ENCODE data around the gene MAL. TPM values are rescaled to one million over a fixed set of nuclear protein-coding genes. Genes with fewer than 3 reads are reported as not detected.

The MAL gene
- total RNA-seq, 1 experiment from 2014 or later: 1.6 TPM

- no peak for TF ChIP-seq EZH2 (IDR thresholded peaks at IDR 0.05; ENCODE audit: low read length, unreplicated experiment)
- no peak for TF ChIP-seq CTCF (conservative IDR thresholded peaks at IDR 0.05; ENCODE audit: low read depth, low read length)
- no peak for TF ChIP-seq EZH2phosphoT487 (IDR thresholded peaks at IDR 0.05; ENCODE audit: borderline replicate concordance, low read length)
- Histone ChIP-seq H3K4me1 (ENCODE audit: insufficient read depth, low read length) (peaks cover 10% of the 10 kb centered on the region; the same call in 1 of the 2 replicates), H3K9me3 (ENCODE audit: low read length) (no peaks in the 10 kb centered on the region), H4K20me1 (ENCODE audit: low read length) (no peaks in the 10 kb centered on the region), H3K27ac (ENCODE audit: low read length) (no peak overlapping the region), H3K27me3 (ENCODE audit: low read length) (no peaks in the 10 kb centered on the region), H3K4me2 (ENCODE audit: low read length) (no peak overlapping the region), H3K9me2 (replicated peaks; ENCODE audit: low read length) (no peaks in the 10 kb centered on the region), H3K4me3 (ENCODE audit: low read length) (no peak overlapping the region), H3K9ac (ENCODE audit: low read length) (no peak overlapping the region), H3F3A (ENCODE audit: low read length, unreplicated experiment) (no peaks in the 10 kb centered on the region), H2AFZ (ENCODE audit: low read length) (no peak overlapping the region), H3K79me2 (ENCODE audit: low read length) (no peaks in the 10 kb centered on the region), H3K36me3 (ENCODE audit: low read depth, low read length) (no peaks in the 10 kb centered on the region)
- ChIA-PET POLR2A (ENCODE audit: unreplicated experiment) (no interaction called here), CTCF (interaction anchor here (0.6 kb wide), 1 partner anchor 15 kb away, joined by 3 read pairs; no protein-coding TSS in a partner anchor)
- DNase-seq: no peak
- no TSS peak for BruUV-seq (replicated peaks)
- no peak for ATAC-seq
- intact Hi-C loops (cut with micrococcal nuclease): no loop called here
These were observed 49.3 kb downstream of the MAL start for GRCh38 chr2:95074663-95075439.

- no peaks in the 10 kb centered on the region for H3K36me3 ChIP-seq (ENCODE audit: low read depth, low read length)
- BruUV-seq (replicated peaks): no TSS peak
- TF ChIP-seq EZH2 (IDR thresholded peaks at IDR 0.05; ENCODE audit: low read length, unreplicated experiment): no peak
- TF ChIP-seq EZH2phosphoT487 (IDR thresholded peaks at IDR 0.05; ENCODE audit: borderline replicate concordance, low read length): no peak
- no peak for TF ChIP-seq CTCF (conservative IDR thresholded peaks at IDR 0.05; ENCODE audit: low read depth, low read length)
- intact Hi-C loops (cut with micrococcal nuclease): loop anchor here (2.0 kb wide), 1 partner anchor 39 kb away; no protein-coding TSS in a partner anchor
- no peaks in the 10 kb centered on the region for H3K9me3 ChIP-seq (ENCODE audit: low read length)
- no peaks in the 10 kb centered on the region for H4K20me1 ChIP-seq (ENCODE audit: low read length)
- no peaks in the 10 kb centered on the region for H3K9me2 ChIP-seq (replicated peaks; ENCODE audit: low read length)
- H3K4me1 ChIP-seq (ENCODE audit: insufficient read depth, low read length): peaks cover 10% of the 10 kb centered on the region; the same call in 1 of the 2 replicates
- ChIA-PET POLR2A (ENCODE audit: unreplicated experiment) (no interaction called here), CTCF (interaction anchor here (0.6 kb wide), 1 partner anchor 16 kb away, joined by 3 read pairs; no protein-coding TSS in a partner anchor)
- H3K9ac ChIP-seq (ENCODE audit: low read length): no peak overlapping the region
- H3K4me2 ChIP-seq (ENCODE audit: low read length): no peak overlapping the region
- H3K79me2 ChIP-seq (ENCODE audit: low read length): no peaks in the 10 kb centered on the region
- no peak for ATAC-seq
- no peaks in the 10 kb centered on the region for H3F3A ChIP-seq (ENCODE audit: low read length, unreplicated experiment)
- H3K27me3 ChIP-seq (ENCODE audit: low read length): no peaks in the 10 kb centered on the region
- H2AFZ ChIP-seq (ENCODE audit: low read length): no peak overlapping the region
- no peak overlapping the region for H3K27ac ChIP-seq (ENCODE audit: low read length)
- DNase-seq: no peak
- H3K4me3 ChIP-seq (ENCODE audit: low read length): no peak overlapping the region
These were observed 50.1 kb downstream of the MAL start for GRCh38 chr2:95075440-95076132.
